ENCODE data around the gene NEK2. TPM values are rescaled to one million over a fixed set of nuclear protein-coding genes. Genes with fewer than 3 reads are reported as not detected.
A peak's percentile ranks its signal among the peaks of the same experiment; 100 is the strongest.
"Not testable (repeated sequence)": the region's sequence is repeated elsewhere in the genome, so short reads cannot be mapped to it uniquely, and the experiment has no call there.

The NEK2 gene
- total and polyA plus RNA-seq, 2 of the 13 experiments (the other 11 are each of a cell fraction or from before 2014, with no cell fraction given): 10.9 to 40.8 TPM

DNA sequence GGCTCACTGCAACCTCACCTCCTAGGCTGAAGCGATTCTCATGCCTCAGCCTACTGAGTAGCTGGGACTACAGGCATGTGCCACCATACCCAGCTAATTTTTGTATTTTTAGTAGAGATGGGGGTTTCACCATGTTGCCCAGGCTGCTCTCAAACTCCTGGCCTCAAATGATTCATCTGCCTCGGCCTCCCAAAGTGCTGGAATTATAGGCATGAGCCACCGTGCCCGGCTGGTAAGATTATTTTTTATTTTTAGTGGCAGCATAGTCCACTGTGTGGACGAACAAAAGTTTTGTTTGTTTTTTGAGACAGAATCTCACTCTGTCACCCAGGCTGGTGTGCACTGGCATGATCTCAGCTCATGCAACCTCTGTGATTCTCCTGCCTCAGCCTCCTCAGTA lies 29.8 kb downstream of the NEK2 start:
- DNase-seq (ENCODE audit: low spot score); H3K4me3 ChIP-seq (replicated peaks in 1 of 3; ENCODE audit: insufficient read depth in 1 of 3, low read depth in 2 of 3, low read length in 3 of 3); H2AFZ ChIP-seq (ENCODE audit: low read length); BruUV-seq (replicated peaks); FAIRE-seq; CTCF ChIA-PET (ENCODE audit: low intra/inter-chr PET ratio, low total read pairs); H3K79me2 ChIP-seq (ENCODE audit: insufficient read depth, low read length); H3K9me3 ChIP-seq (ENCODE audit: low read length); H4K20me1 ChIP-seq (ENCODE audit: insufficient read depth, low read length); H3K4me2 ChIP-seq (ENCODE audit: low read depth, low read length); intact Hi-C loops (cut with micrococcal nuclease; ENCODE audit: unreplicated experiment); H3K27ac ChIP-seq (ENCODE audit: extremely low read length, insufficient read depth, low read length); in situ Hi-C loops (cut with HindIII; ENCODE audit: extremely low pct_ligation_motif_present, low pct_unique_long_range_greater_than_20kb); H3K9ac ChIP-seq (ENCODE audit: insufficient read depth, low read depth, low read length); H3K27me3 ChIP-seq (ENCODE audit: control insufficient read depth in 1 of 2, insufficient read depth in 2 of 2, low read length in 2 of 2); H3K36me3 ChIP-seq (replicated peaks in 1 of 2; ENCODE audit: control insufficient read depth in 1 of 2, insufficient read depth in 2 of 2, low read length in 2 of 2); ATAC-seq: not testable (repeated sequence)
- WGBS (ENCODE audit: low lambda C conversion rate): 76% methylated on average over 5 of the region's 5 CpGs
- POLR2A ChIA-PET: interaction anchor here (7.6 kb wide), 1 partner anchor 36 kb away, joined by 100 read pairs; no protein-coding TSS in a partner anchor
- H3K4me1 ChIP-seq (ENCODE audit: insufficient read depth, low read length): peaks cover 84% of the 10 kb centered on the region

DNA sequence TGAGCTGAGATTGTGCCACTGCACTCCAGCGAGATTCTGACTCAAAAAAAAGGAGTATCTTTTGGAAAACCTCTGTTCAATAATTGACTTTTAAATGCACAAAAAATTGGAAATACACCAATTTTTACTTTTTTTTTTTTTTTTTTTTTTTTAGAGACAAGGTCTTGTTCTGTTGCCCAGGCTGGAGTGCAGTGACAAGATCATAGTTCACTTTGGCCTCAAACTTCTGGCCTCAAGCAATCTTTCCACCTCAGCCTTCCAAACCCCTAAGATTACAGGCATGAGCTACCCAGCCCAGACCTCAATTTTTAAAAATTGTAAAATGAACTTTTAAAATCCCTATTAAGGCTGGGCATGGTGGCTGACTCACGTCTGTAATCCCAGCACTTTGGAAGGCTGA lies 30.8 kb downstream of the NEK2 start:
- H3K9me3 ChIP-seq (ENCODE audit: low read length): no peaks in the 10 kb centered on the region
- no peak overlapping the region for H3K9ac ChIP-seq (ENCODE audit: insufficient read depth, low read depth, low read length)
- FAIRE-seq (no peak), DNase-seq (ENCODE audit: low spot score) (no peak), ATAC-seq (no peak)
- TF ChIP-seq ZNF781 (CRISPR knock-in tag; IDR thresholded peaks at IDR 0.05; ENCODE audit: borderline replicate concordance, not compliant biosample characterization): no peak
- TF ChIP-seq YEATS2 (CRISPR knock-in tag; IDR thresholded peaks at IDR 0.05; ENCODE audit: borderline replicate concordance): no peak
- TF ChIP-seq ERF (CRISPR knock-in tag; IDR thresholded peaks at IDR 0.05): no peak
- TF ChIP-seq HNF4A (CRISPR knock-in tag; IDR thresholded peaks at IDR 0.05): 0 out of 2 replicates have a peak, but pooled peaks have one; percentile 7
- TF ChIP-seq, protein P1, sequence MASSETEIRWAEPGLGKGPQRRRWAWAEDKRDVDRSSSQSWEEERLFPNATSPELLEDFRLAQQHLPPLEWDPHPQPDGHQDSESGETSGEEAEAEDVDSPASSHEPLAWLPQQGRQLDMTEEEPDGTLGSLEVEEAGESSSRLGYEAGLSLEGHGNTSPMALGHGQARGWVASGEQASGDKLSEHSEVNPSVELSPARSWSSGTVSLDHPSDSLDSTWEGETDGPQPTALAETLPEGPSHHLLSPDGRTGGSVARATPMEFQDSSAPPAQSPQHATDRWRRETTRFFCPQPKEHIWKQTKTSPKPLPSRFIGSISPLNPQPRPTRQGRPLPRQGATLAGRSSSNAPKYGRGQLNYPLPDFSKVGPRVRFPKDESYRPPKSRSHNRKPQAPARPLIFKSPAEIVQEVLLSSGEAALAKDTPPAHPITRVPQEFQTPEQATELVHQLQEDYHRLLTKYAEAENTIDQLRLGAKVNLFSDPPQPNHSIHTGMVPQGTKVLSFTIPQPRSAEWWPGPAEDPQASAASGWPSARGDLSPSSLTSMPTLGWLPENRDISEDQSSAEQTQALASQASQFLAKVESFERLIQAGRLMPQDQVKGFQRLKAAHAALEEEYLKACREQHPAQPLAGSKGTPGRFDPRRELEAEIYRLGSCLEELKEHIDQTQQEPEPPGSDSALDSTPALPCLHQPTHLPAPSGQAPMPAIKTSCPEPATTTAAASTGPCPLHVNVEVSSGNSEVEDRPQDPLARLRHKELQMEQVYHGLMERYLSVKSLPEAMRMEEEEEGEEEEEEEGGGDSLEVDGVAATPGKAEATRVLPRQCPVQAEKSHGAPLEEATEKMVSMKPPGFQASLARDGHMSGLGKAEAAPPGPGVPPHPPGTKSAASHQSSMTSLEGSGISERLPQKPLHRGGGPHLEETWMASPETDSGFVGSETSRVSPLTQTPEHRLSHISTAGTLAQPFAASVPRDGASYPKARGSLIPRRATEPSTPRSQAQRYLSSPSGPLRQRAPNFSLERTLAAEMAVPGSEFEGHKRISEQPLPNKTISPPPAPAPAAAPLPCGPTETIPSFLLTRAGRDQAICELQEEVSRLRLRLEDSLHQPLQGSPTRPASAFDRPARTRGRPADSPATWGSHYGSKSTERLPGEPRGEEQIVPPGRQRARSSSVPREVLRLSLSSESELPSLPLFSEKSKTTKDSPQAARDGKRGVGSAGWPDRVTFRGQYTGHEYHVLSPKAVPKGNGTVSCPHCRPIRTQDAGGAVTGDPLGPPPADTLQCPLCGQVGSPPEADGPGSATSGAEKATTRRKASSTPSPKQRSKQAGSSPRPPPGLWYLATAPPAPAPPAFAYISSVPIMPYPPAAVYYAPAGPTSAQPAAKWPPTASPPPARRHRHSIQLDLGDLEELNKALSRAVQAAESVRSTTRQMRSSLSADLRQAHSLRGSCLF (CRISPR knock-in tag; IDR thresholded peaks at IDR 0.05; ENCODE audit: borderline replicate concordance): no peak
- no peak for TF ChIP-seq GATAD1 (CRISPR knock-in tag; IDR thresholded peaks at IDR 0.05)
- no peak for TF ChIP-seq CHCHD3 (CRISPR knock-in tag; IDR thresholded peaks at IDR 0.05)
- H3K4me1 ChIP-seq (ENCODE audit: insufficient read depth, low read length): peaks cover 85% of the 10 kb centered on the region
- intact Hi-C loops (cut with micrococcal nuclease; ENCODE audit: unreplicated experiment) (no loop called here), in situ Hi-C loops (cut with HindIII; ENCODE audit: extremely low pct_ligation_motif_present, low pct_unique_long_range_greater_than_20kb) (no loop called here)
- no peaks in the 10 kb centered on the region for H4K20me1 ChIP-seq (ENCODE audit: insufficient read depth, low read length)
- peak overlapping the region; percentile 80 for H3K4me2 ChIP-seq (ENCODE audit: low read depth, low read length)
- 8% methylated on average over 2 of the region's 2 CpGs for WGBS (ENCODE audit: low lambda C conversion rate)
- ChIA-PET CTCF (ENCODE audit: low intra/inter-chr PET ratio, low total read pairs) (no interaction called here), POLR2A (interaction anchor here (2.2 to 7.6 kb wide), 3 partner anchors 9 to 125 kb away, joined by 9 to 100 read pairs (median 17); no protein-coding TSS in a partner anchor)
- H3K79me2 ChIP-seq (ENCODE audit: insufficient read depth, low read length): no peaks in the 10 kb centered on the region
- BruUV-seq (replicated peaks): no TSS peak
- no peaks in the 10 kb centered on the region for H3K27me3 ChIP-seq (ENCODE audit: control insufficient read depth in 1 of 2, insufficient read depth in 2 of 2, low read length in 2 of 2)
- H3K36me3 ChIP-seq (replicated peaks in 1 of 2; ENCODE audit: control insufficient read depth in 1 of 2, insufficient read depth in 2 of 2, low read length in 2 of 2): no peaks in the 10 kb centered on the region
- H3K27ac ChIP-seq (ENCODE audit: extremely low read length, insufficient read depth, low read length): no peak overlapping the region
- no peak overlapping the region for H2AFZ ChIP-seq (ENCODE audit: low read length)
- H3K4me3 ChIP-seq (replicated peaks in 1 of 3; ENCODE audit: insufficient read depth in 1 of 3, low read depth in 2 of 3, low read length in 3 of 3): 0 out of 6 replicates have a peak overlapping the region, but pooled peaks of 1 of the 3 experiments have one; percentile 53

Measured in HepG2 (cell line).